Measurements from ENCODE around the gene UBA7. TPM values are rescaled to one million over a fixed set of nuclear protein-coding genes. Genes with fewer than 3 reads are reported as not detected.

The UBA7 gene
- total RNA-seq, 1 experiment from 2014 or later = 0.85 TPM

GRCh38 chr3:49844464-49845183, 30.9 kb upstream of the UBA7 start:
- Histone ChIP-seq H3K4ac (ENCODE audit: low read depth, low read length) (no peak overlapping the region), H2BK15ac (ENCODE audit: low read depth, low read length) (no peak overlapping the region), H2BK5ac (ENCODE audit: insufficient read length, low read length) (no peak overlapping the region), H3K23me2 (ENCODE audit: insufficient read length, low read depth, low read length, poor library complexity, severe bottlenecking) (no peaks in the 10 kb centered on the region), H3K56ac (ENCODE audit: insufficient read length, low read depth, low read length) (no peak overlapping the region), H3K27ac (ENCODE audit: insufficient read length, low read depth, low read length) (no peak overlapping the region), H2AFZ (ENCODE audit: low read length) (no peak overlapping the region), H3K79me1 (ENCODE audit: insufficient read depth, low read depth, low read length, poor library complexity, severe bottlenecking) (no peaks in the 10 kb centered on the region), H3T11ph (ENCODE audit: low read length) (no peak overlapping the region), H3K4me2 (ENCODE audit: insufficient read depth, insufficient read length, low read length) (no peak overlapping the region), H3K27me3 (ENCODE audit: insufficient read depth, low read length) (no peaks in the 10 kb centered on the region), H2BK12ac (ENCODE audit: insufficient read length, low read depth, low read length) (no peak overlapping the region), H4K20me1 (ENCODE audit: control insufficient read depth, insufficient read depth, insufficient read length) (no peaks in the 10 kb centered on the region), H3K79me2 (ENCODE audit: insufficient read depth, low read length) (no peaks in the 10 kb centered on the region; the same call in 1 of the 2 replicates), H4K91ac (ENCODE audit: insufficient read length, low read depth, low read length) (no peak overlapping the region), H3K9ac (ENCODE audit: extremely low read depth, insufficient read length, low read length) (no peak overlapping the region), H3K23ac (ENCODE audit: insufficient read length, low read depth, low read length) (no peak overlapping the region), H4K5ac (ENCODE audit: insufficient read length, low read depth, low read length) (no peak overlapping the region), H3K4me1 (ENCODE audit: insufficient read depth, low read length) (no peaks in the 10 kb centered on the region), H3K14ac (ENCODE audit: insufficient read depth, low read length) (no peak overlapping the region), H2AK5ac (ENCODE audit: insufficient read length, low read length) (no peak overlapping the region), H4K8ac (replicated peaks; ENCODE audit: insufficient read length, low read depth, low read length) (no peak overlapping the region), H3K18ac (ENCODE audit: insufficient read length, low read depth, low read length) (no peak overlapping the region), H2BK120ac (ENCODE audit: low read depth, low read length, poor library complexity, severe bottlenecking) (no peak overlapping the region), H2BK20ac (ENCODE audit: low read depth, low read length, poor library complexity, severe bottlenecking) (no peak overlapping the region), H3K9me3 (ENCODE audit: control insufficient read depth, low read depth, low read length) (no peaks in the 10 kb centered on the region)
- H3K36me3 Mint-ChIP-seq (ENCODE audit: insufficient read depth in 1 of 3, low read depth in 3 of 3) = peaks cover 31 to 61% (median 56%) of the 10 kb centered on the region in 3 experiments; a peak in 6 of 7 replicates
- peaks cover 13 to 17% of the 10 kb centered on the region in 2 experiments for H3K4me1 Mint-ChIP-seq
- H3K9me3 Mint-ChIP-seq = no peaks in the 10 kb centered on the region
- DNase-seq = no peak
- no peak overlapping the region for H3K4me3 Mint-ChIP-seq
- H3K27ac Mint-ChIP-seq = no peak overlapping the region; a peak in 1 of 7 replicates
- no peak for TF ChIP-seq CTCF (conservative IDR thresholded peaks at IDR 0.05)
- no peaks in the 10 kb centered on the region for H3K27me3 Mint-ChIP-seq (ENCODE audit: low read depth)
- no CpG with 5 or more reads among the region's 5 CpGs for WGBS (ENCODE audit: extremely low coverage, insufficient read length, low lambda C conversion rate)

All from H9 (cell line).